K562 (cell line): ENCODE measurements around the gene CSTA. TPM values are rescaled to one million over a fixed set of nuclear protein-coding genes. Genes with fewer than 3 reads are reported as not detected.

Source experiments
- FOXP4 ChIP-seq: sonication (generic); formaldehyde crosslinking; IDR thresholded peaks from 2 replicates; pipeline ENCODE4 v1.8.0; 2022; ENCODE audit warnings: mild to moderate bottlenecking, missing genetic modification reagents, borderline replicate concordance
- MTF1 ChIP-seq: fragments of 250-450 bp; sonication (Bioruptor Pico); IDR thresholded peaks from 2 replicates; pipeline ENCODE4 v1.9.0; 2021; ENCODE audit warnings: moderate library complexity, mild to moderate bottlenecking, inconsistent platforms, borderline replicate concordance
- MXI1 ChIP-seq: IDR thresholded peaks from 2 replicates; pipeline ENCODE4 v1.6.1; 2011; ENCODE audit warnings: low read depth, mild to moderate bottlenecking, improper control_type of control experiment, low read length
- NR3C1 ChIP-seq: sonication (generic); formaldehyde crosslinking; IDR thresholded peaks from 2 replicates; pipeline ENCODE4 v1.8.1; 2022; ENCODE audit warnings: missing genetic modification reagents
- polyA plus RNA-seq, 8 experiments: library from polyadenylated mRNA; depleted of rRNA in 4 of 8; stranded (reverse) in 5 of 8; unstranded in 3 of 8; fragments of >200 nt; fragmentation: Nextera tagmentation in 2 of 8; fragmentation: Illumina TruSeq in 1 of 8; extraction: Ambion mirVana in 2 of 8; extraction: Trizol in 1 of 8; gene quantifications; 2 replicates each; pipeline versions ENCODE4 v1.2.1 to v1.2.3, GENCODE V29; 2011 to 2014; ENCODE audit warnings: inconsistent platforms in 1 of 8, missing spikeins in 1 of 8
- total RNA-seq, 7 experiments: library from RNA; depleted of rRNA in 6 of 7; stranded (reverse); fragments of >200 nt in 6 of 7; fragmentation: Illumina TruSeq in 2 of 7; extraction: Trizol in 2 of 7; gene quantifications; 2 replicates each; pipeline versions ENCODE4 v1.2.1 to v1.2.3, GENCODE V29; 2011 to 2021; ENCODE audit warnings: low replicate concordance in 1 of 7
- TF ChIP-seq, protein P1 (sequence below): IDR thresholded peaks from 2 replicates; pipeline ENCODE4 v1.6.1; 2016; ENCODE audit warnings: missing genetic modification characterization, missing compliant biosample characterization
- TF ChIP-seq, protein P2 (sequence below): fragments of 450-650 bp; IDR thresholded peaks from 2 replicates; pipeline ENCODE4 v1.6.1; 2018; ENCODE audit warnings: mild to moderate bottlenecking, low read depth; ENCODE audit not compliant: partially characterized antibody

CSTA gene
- total and polyA plus RNA-seq, 9 of the 15 experiments (the other 6 are each of a cell fraction or from before 2014, with no cell fraction given): 0.11 to 3.1 (median 1.1) TPM

- TF ChIP-seq NR3C1 (CRISPR knock-in tag) (no peak), FOXP4 (CRISPR knock-in tag) (no peak), MXI1 (no peak), MTF1 (CRISPR knock-in tag) (no peak)
- TF ChIP-seq, protein P1, sequence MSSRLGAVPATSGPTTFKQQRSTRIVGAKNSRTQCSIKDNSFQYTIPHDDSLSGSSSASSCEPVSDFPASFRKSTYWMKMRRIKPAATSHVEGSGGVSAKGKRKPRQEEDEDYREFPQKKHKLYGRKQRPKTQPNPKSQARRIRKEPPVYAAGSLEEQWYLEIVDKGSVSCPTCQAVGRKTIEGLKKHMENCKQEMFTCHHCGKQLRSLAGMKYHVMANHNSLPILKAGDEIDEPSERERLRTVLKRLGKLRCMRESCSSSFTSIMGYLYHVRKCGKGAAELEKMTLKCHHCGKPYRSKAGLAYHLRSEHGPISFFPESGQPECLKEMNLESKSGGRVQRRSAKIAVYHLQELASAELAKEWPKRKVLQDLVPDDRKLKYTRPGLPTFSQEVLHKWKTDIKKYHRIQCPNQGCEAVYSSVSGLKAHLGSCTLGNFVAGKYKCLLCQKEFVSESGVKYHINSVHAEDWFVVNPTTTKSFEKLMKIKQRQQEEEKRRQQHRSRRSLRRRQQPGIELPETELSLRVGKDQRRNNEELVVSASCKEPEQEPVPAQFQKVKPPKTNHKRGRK (tag): no peak
- TF ChIP-seq, protein P2, sequence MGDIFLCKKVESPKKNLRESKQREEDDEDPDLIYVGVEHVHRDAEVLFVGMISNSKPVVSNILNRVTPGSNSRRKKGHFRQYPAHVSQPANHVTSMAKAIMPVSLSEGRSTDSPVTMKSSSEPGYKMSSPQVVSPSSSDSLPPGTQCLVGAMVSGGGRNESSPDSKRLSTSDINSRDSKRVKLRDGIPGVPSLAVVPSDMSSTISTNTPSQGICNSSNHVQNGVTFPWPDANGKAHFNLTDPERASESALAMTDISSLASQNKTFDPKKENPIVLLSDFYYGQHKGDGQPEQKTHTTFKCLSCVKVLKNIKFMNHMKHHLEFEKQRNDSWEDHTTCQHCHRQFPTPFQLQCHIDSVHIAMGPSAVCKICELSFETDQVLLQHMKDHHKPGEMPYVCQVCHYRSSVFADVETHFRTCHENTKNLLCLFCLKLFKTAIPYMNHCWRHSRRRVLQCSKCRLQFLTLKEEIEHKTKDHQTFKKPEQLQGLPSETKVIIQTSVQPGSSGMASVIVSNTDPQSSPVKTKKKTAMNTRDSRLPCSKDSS: no peak
Observed at GRCh38 chr3:122331886-122332285, 6.8 kb downstream of the CSTA start (continued).
